ENCODE results near the gene TRIM16.
"Not testable (repeated sequence)": the region's sequence is repeated elsewhere in the genome, so short reads cannot be mapped to it uniquely, and the experiment has no call there.

DNA sequence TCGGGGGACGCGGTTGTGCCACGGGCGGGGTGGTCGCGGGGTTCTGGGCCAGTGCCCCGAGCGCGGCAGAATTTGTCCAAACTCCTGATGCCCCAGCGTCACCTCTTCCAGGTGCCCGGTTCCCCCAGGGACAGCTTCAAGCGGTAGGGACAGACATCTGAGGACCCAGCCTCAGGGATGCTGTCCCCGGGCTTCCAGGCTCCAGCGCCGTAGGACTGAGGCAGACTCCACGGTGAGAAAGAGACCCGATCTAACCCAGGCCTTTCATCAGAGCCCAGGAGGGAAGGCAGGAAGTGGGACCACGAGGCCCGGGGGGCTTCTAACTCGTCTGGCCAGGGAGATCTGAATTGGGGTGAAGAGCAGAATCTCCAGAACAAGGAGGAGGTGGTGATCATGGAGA, 15.8 kb upstream of the TRIM16 start:
- TF ChIP-seq POLR2A (IDR thresholded peaks at IDR 0.05), result not testable (repeated sequence)
- TF ChIP-seq, protein P1, sequence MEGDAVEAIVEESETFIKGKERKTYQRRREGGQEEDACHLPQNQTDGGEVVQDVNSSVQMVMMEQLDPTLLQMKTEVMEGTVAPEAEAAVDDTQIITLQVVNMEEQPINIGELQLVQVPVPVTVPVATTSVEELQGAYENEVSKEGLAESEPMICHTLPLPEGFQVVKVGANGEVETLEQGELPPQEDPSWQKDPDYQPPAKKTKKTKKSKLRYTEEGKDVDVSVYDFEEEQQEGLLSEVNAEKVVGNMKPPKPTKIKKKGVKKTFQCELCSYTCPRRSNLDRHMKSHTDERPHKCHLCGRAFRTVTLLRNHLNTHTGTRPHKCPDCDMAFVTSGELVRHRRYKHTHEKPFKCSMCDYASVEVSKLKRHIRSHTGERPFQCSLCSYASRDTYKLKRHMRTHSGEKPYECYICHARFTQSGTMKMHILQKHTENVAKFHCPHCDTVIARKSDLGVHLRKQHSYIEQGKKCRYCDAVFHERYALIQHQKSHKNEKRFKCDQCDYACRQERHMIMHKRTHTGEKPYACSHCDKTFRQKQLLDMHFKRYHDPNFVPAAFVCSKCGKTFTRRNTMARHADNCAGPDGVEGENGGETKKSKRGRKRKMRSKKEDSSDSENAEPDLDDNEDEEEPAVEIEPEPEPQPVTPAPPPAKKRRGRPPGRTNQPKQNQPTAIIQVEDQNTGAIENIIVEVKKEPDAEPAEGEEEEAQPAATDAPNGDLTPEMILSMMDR (IDR thresholded peaks at IDR 0.05), result not testable (repeated sequence)

All from esophagus squamous epithelium (tissue), 4 donors.